A549 (cell line): ENCODE results near the gene NSD1.

ENCODE experiments used
- FOSL2 ChIP-seq, 2 experiments: fragments of 450-650 bp in 1 of 2; fragments of >200 bp in 1 of 2; sonication (Bioruptor Twin) in 1 of 2; formaldehyde crosslinking; IDR thresholded peaks; 2 replicates each; pipeline versions ENCODE4 v1.5.0 to v1.6.1; 2016 to 2020; ENCODE audit warnings: mild to moderate bottlenecking in 1 of 2, moderate library complexity in 1 of 2
- HDAC2 ChIP-seq: fragments of 200-600 bp; sonication (generic); IDR thresholded peaks from 2 replicates; pipeline ENCODE4 v1.6.1; 2016
- HMGXB4 ChIP-seq: fragments of 250-450 bp; sonication (Bioruptor Pico); IDR thresholded peaks from 2 replicates; pipeline ENCODE4 v1.5.0; 2021; ENCODE audit warnings: mild to moderate bottlenecking, moderate library complexity, borderline replicate concordance
- TF ChIP-seq, protein P1 (sequence below): fragments of >200 bp; sonication (Bioruptor Twin); formaldehyde crosslinking; IDR thresholded peaks from 3 replicates; pipeline ENCODE4 v1.5.1; 2016

DNA sequence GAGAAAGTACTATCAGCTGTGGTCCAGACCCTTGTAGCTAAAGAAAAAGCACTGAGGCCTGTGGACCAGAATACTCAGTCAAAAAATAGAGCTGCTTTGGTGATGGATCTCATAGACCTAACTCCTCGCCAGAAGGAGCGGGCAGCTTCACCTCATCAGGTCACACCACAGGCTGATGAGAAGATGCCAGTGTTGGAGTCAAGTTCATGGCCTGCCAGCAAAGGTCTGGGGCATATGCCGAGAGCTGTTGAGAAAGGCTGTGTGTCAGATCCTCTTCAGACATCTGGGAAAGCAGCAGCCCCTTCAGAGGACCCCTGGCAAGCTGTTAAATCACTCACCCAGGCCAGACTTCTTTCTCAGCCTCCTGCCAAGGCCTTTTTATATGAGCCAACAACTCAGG is 161.1 kb downstream of the NSD1 start:
- TF ChIP-seq HDAC2: no peak
- TF ChIP-seq, protein P1, sequence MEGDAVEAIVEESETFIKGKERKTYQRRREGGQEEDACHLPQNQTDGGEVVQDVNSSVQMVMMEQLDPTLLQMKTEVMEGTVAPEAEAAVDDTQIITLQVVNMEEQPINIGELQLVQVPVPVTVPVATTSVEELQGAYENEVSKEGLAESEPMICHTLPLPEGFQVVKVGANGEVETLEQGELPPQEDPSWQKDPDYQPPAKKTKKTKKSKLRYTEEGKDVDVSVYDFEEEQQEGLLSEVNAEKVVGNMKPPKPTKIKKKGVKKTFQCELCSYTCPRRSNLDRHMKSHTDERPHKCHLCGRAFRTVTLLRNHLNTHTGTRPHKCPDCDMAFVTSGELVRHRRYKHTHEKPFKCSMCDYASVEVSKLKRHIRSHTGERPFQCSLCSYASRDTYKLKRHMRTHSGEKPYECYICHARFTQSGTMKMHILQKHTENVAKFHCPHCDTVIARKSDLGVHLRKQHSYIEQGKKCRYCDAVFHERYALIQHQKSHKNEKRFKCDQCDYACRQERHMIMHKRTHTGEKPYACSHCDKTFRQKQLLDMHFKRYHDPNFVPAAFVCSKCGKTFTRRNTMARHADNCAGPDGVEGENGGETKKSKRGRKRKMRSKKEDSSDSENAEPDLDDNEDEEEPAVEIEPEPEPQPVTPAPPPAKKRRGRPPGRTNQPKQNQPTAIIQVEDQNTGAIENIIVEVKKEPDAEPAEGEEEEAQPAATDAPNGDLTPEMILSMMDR: no peak
- TF ChIP-seq FOSL2 (IDR thresholded peaks at IDR 0.05): no peak
- TF ChIP-seq FOSL2 (CRISPR knock-in tag; IDR thresholded peaks at IDR 0.05): no peak
- no peak for TF ChIP-seq HMGXB4 (CRISPR knock-in tag)
